Stimulated activated naive CD8-positive, alpha-beta T cell treated with anti-CD3 and anti-CD28 coated beads, Interleukin-15, Interleukin-2, amounts not matched to agents 100 ng/mL and 50 ng/mL, for 24 hours (primary cell): ENCODE data around the gene FOXRED1.

Experiments used
- H3K27ac Mint-ChIP-seq: one replicate; pipeline ENCODE4 v1.8.0; 2021; ENCODE audit warnings: mild to moderate bottlenecking, mixed read lengths
- H3K27me3 Mint-ChIP-seq: one replicate; pipeline ENCODE4 v1.8.0; 2021; ENCODE audit warnings: mixed read lengths
- H3K36me3 Mint-ChIP-seq: one replicate; pipeline ENCODE4 v1.8.0; 2021; ENCODE audit warnings: low read depth, mixed read lengths
- H3K4me1 Mint-ChIP-seq: one replicate; pipeline ENCODE4 v1.8.0; 2021; ENCODE audit warnings: low read depth, mixed read lengths
- H3K4me3 Mint-ChIP-seq: one replicate; pipeline ENCODE4 v1.8.0; 2021; ENCODE audit warnings: mild to moderate bottlenecking, mixed read lengths
- H3K9me3 Mint-ChIP-seq: one replicate; pipeline ENCODE4 v1.8.0; 2021; ENCODE audit warnings: mixed read lengths

FOXRED1 gene

GRCh38 chr11:126312961-126313360, 44.0 kb downstream of the FOXRED1 start:
- Mint-ChIP-seq H3K4me3 (no peak overlapping the region), H3K27ac (no peak overlapping the region), H3K36me3 (peaks cover 30% of the 10 kb centered on the region), H3K9me3 (no peaks in the 10 kb centered on the region), H3K4me1 (peaks cover 36% of the 10 kb centered on the region), H3K27me3 (no peaks in the 10 kb centered on the region)

- no peak overlapping the region for H3K4me3 Mint-ChIP-seq
- H3K27me3 Mint-ChIP-seq = no peaks in the 10 kb centered on the region
- H3K27ac Mint-ChIP-seq = no peak overlapping the region
- peaks cover 40% of the 10 kb centered on the region for H3K4me1 Mint-ChIP-seq
- H3K9me3 Mint-ChIP-seq = no peaks in the 10 kb centered on the region
- H3K36me3 Mint-ChIP-seq = peaks cover 30% of the 10 kb centered on the region
Measured at GRCh38 chr11:126313826-126314225, 44.9 kb downstream of the FOXRED1 start.

DNA sequence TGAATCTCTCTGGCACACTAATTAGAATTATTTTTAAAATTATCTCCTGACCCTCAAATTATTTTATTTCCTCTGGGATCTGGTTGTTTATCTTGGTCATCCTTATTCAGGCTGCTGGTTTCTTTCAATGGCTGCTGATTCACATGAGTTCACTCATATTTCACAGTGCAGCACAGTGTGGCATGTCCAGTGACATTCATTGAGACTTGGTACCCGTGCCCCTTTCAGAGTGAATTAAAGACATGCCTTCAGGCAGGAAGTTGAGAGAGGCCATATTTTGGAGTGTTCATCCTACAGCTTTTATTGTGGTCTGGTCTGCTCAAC, 48.4 kb downstream of the FOXRED1 start:
- peaks cover 38% of the 10 kb centered on the region for H3K4me1 Mint-ChIP-seq
- no peaks in the 10 kb centered on the region for H3K9me3 Mint-ChIP-seq
- peak overlapping the region; percentile 56 for H3K27ac Mint-ChIP-seq
- no peaks in the 10 kb centered on the region for H3K27me3 Mint-ChIP-seq
- peak overlapping the region; percentile 46 for H3K4me3 Mint-ChIP-seq
- H3K36me3 Mint-ChIP-seq = peaks cover 30% of the 10 kb centered on the region

DNA sequence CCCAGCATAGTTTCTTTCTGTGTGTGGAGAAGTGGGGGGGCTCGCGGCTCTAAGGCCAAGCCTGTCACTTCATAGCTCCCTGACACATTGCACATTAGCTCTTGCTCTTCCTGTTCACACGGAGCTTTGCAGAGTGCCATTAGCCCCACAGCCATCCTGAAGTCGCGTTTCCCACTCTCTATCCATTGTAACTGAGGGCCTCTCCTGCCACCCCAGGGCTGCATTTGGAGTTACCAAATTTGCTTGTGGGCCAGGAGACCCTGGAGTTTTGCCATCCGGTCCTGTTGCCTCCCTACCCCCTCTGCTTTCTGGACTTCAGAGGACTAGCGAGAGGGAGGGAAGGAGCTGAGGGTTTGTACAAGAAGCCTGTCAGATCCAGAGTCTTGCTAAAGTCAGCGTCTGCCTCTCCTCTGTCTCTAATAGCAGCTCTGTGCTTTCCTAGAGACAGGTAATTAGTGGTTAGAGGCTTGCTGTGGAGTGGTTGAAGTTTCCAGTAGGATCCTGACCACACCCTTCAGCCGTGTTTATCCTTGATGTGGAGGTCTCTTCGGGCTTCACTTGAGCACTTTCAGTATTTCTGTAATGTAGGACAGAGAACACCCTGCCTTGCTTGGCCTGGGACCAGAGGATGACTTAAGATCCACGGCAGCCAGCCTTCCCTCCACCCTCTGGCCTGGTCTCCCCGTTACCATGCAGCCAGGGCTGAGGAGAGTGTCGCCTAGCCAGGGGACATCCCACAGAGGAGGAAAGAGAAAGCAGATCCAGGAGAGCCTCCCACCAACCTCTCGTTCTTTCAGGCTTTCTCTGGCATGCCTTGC, 49.0 kb downstream of the FOXRED1 start:
- H3K4me3 Mint-ChIP-seq = peak overlapping the region; percentile 46
- H3K4me1 Mint-ChIP-seq = peaks cover 38% of the 10 kb centered on the region
- H3K36me3 Mint-ChIP-seq = peaks cover 30% of the 10 kb centered on the region

DNA sequence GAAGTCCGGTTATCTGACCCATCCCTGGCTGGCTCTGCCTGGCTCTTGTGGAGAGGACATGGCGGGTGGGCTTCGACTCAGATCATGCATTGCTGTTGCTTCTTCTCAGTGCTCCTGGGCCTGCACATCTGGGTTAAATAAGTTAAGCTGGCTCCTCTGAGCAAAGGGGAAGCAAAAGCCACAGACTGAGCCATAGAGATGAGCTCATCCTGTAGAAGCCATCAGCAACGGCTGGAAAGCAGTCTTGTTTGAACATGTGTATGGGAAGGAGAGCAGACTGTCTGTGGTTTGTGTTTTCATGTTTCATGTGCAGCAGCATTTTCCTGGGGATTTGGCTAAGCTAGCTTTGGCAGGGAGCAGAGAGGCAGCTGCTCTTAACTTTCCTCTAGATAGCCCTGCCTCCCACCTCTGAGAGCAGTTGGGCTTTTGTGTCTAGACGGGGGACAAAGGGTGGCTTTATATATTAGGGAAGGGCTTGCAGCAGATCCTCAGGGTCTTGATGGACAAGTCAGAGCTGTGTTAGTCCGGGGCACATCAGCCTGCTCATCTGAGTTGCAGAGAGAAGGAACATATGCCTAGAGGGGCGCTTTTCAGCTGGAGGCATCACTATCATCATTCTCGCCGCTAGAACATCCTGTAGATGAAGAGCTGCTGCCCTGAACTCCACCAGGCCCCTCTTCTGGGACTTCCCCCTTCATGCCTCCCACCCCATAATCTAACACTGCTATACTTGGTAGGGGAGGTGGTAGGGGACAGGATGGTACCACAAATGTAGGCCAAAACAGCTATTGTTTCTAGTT, 49.8 kb downstream of the FOXRED1 start:
- Mint-ChIP-seq H3K27me3 (no peaks in the 10 kb centered on the region), H3K4me1 (peaks cover 38% of the 10 kb centered on the region), H3K27ac (peak overlapping the region; percentile 56), H3K36me3 (peaks cover 30% of the 10 kb centered on the region), H3K4me3 (peak overlapping the region; percentile 46), H3K9me3 (no peaks in the 10 kb centered on the region)

More for the DNA sequence above, 49.0 kb downstream of the FOXRED1 start:
- peak overlapping the region; percentile 56 for H3K27ac Mint-ChIP-seq
- H3K9me3 Mint-ChIP-seq = no peaks in the 10 kb centered on the region
- no peaks in the 10 kb centered on the region for H3K27me3 Mint-ChIP-seq

- Mint-ChIP-seq H3K36me3 (peaks cover 25% of the 10 kb centered on the region), H3K27ac (peak overlapping the region; percentile 56), H3K27me3 (no peaks in the 10 kb centered on the region), H3K9me3 (no peaks in the 10 kb centered on the region), H3K4me3 (no peak overlapping the region), H3K4me1 (peaks cover 38% of the 10 kb centered on the region)
Measured at GRCh38 chr11:126319374-126319740, 50.4 kb downstream of the FOXRED1 start.

DNA sequence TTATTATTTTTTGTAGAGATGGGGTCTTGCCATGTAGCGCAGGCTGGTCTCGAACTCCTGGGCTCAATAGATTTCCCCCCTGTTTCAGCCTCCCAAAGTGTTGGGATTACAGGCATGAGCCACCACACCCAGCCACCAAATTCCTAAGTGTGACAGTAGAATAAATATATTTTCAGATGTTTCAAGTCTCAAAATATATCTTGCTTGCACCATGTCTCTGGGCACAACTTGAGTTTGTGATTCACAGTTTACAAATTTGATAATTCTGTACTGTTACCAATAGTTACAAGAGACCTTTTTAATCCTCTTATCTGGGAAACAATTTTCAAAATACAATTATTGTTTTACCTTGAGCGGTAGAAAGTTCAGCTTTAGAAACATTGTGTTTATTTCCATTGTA, 54.0 kb downstream of the FOXRED1 start:
- Mint-ChIP-seq H3K27ac (no peak overlapping the region), H3K4me1 (peaks cover 21% of the 10 kb centered on the region), H3K36me3 (peaks cover 12% of the 10 kb centered on the region), H3K9me3 (no peaks in the 10 kb centered on the region), H3K4me3 (no peak overlapping the region), H3K27me3 (no peaks in the 10 kb centered on the region)

- Mint-ChIP-seq H3K4me1 (peaks cover 20% of the 10 kb centered on the region), H3K36me3 (peaks cover 7% of the 10 kb centered on the region), H3K9me3 (no peaks in the 10 kb centered on the region), H3K4me3 (no peak overlapping the region), H3K27ac (peak overlapping the region; percentile 61), H3K27me3 (no peaks in the 10 kb centered on the region)
Measured at GRCh38 chr11:126327281-126328000, 58.5 kb downstream of the FOXRED1 start.
